Hindlimb muscle (tissue), 1 donor: ENCODE measurements around the gene TLR9. TPM values are rescaled to one million over a fixed set of nuclear protein-coding genes. Genes with fewer than 3 reads are reported as not detected.
A peak's percentile ranks its signal among the peaks of the same experiment; 100 is the strongest.

Experiments
- DNase-seq: peaks from one replicate; pipeline ENCODE4 v3.0.0-alpha.2; 2013
- polyA plus RNA-seq: library from polyadenylated mRNA; unstranded; fragments of 120-200 nt; gene quantifications from one replicate; pipeline ENCODE4 v1.2.1, GENCODE V29; 2013; ENCODE audit not compliant: insufficient read length

Gene TLR9
- polyA plus RNA-seq, 1 donor, result 0.28 TPM

DNA sequence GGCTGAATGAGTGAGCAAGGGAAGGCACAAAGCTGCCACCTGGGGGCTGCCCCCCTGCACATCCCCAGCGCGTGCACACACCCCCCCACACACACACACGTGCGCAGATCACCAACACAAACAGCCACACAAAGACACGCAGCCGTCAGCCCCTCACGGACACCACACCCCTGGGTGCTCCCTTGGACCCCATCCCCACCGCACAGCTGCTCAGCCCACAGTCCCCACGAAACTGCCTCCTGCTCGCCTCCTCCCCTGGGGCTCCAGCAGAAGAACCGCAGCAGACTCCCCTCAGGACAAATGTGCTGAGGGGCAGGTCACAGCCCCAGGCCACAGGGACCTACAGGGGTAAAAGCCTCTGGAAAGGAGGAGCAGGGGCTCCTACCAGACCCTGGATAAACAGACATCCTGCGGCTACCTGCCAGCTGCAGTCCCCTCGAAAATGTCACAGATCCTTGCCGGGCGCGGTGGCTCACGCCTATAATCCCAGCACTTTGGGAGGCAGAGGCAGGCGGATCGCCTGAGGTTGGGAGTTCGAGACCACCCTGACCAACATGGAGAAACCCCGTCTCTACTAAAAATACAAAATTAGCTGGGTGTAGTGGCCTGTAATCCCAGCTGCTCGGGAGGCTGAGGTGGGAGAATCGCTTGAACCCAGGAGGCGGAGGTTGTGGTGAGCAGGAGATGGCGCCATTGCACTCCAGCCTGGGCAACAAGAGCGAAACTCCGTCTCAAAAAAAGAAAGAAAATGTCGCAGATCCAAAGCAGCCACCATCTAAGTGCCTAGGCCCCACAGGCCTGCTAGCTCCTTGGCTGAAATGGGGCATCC lies 7.0 kb upstream of the TLR9 start:
- no peak for DNase-seq

DNA sequence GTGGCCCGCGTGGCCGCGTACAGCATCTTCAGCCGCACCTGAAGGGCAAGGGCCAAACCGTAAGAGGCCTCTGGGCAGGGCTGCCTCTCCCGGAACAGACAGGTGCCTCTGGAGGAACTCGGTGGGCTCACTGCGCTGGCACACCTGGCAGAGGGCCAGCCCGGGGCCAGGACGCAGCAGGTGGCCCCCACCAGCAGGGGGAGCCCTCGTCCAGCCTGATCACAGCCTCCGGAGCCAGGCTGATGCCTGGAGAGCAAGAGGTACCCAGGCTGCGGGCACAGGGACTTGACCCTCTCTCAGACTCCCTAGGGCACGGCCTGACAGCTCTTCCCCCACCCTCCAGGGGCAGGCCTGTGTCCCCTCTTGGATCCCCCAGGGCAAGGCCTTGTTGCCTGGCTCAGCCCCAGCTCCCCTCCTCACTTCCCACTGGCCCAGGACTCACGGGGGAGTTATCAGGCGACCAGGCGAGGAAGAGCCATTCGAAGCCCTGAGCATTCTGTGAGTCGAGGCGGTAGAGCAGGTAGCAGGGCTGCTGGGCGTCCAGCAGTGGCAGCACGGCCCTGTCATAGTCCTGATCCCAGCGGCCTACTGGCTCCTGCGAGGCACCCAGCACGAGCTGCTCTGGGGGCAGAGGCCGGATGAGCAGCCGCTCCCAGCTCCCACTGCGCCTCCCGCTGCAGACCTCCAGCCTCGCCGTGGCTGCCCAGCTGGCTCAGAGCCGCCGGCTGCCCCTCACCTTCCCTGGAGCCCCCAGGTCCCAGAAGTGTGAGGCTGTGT lies 6.2 kb upstream of the TLR9 start:
- no peak for DNase-seq

DNA sequence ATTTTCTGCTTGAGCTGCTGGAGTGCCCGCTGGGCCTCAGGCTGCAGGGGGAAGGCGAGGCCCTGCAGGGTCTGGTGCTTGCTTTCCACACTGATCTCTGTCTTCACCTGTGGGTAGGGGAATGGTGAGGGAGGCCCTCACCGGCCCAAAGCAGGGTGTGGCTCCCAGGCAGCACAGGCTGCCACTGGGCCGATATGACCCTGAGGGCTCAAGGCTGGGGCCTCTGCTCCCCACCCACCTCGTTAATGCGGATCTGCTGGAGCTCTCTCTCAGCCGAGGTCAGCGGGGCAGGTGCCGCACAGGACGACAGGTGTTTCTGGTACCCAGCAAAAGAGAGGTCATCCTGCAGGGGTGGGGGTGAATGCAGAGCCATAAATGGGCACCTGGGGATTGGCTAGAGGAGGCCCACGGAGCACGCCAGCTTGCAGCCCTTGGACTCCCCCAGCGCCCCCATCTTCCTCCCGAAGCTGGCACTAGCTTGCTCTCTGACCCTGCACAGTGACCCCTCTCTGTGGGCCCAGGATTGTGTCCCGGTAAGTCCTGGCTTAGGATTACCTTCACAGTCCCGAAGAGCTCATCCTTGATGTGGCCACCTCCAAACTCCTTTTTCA lies 5.5 kb upstream of the TLR9 start:
- DNase-seq, result no peak

DNA sequence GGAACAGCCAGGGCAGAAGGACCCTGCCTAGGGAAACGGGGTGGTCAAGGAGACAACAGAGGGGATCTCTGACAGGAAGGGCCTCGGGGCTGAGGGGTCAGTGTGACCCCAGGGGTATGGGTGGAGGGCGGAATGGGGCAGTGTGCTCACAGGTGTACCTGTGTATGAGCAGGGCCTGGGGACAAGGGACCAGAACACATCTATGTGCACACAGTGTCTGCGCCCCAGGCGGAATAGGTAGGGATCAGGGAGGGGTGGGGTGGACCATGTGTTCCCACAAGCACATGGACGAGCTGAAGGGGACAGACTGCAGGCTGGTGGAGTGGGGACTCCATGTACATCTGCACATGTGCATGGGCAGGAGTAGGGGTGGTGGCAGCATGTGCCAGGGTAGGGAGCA lies 5.0 kb upstream of the TLR9 start:
- DNase-seq, result no peak

DNA sequence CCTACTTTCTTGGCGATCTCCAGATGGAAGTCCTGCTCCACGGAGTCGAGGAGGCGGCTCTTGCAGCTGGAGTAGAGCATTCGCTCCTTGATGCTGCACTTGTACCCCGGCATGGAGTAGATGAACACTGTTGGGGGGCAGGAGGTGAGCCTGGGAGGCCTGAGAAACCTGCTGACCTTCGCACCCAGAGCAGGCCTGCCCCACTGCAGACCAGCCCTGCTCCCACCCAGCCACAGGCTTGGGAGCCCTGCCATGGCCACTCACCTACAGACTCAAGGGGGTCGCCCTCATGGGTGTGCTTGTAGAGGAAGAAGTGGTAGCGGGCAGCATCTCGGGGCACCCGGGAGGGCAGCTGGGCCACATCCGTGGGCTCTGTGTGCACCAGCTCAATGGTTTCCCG lies 4.2 kb upstream of the TLR9 start:
- no peak for DNase-seq

DNA sequence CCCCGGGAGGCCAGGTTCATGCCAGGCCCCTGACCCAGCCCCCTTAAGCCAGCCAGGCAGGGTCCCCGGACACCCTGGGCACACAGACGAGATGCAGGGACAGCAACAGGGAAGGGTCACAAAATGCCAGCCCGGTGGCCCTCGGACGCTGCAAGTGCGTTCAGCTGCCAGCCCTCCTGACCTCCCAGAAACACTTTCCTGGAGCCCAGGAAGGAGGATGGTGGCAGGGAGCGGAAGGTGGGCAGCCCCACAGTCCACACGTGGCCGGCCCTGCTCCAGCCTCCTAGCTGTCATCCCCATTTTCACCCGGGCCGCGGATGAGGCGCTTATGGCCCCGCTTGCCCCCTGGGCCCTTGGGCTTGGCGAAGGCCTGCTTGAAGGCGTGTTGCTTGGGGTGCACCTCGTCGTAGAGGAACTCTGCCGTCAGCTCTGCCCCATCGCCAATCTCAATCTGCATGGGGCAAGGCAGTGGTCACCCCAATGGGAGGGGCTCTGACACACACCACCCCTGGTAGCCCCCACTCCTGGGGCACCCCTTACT lies 3.4 kb upstream of the TLR9 start:
- no peak for DNase-seq

DNA sequence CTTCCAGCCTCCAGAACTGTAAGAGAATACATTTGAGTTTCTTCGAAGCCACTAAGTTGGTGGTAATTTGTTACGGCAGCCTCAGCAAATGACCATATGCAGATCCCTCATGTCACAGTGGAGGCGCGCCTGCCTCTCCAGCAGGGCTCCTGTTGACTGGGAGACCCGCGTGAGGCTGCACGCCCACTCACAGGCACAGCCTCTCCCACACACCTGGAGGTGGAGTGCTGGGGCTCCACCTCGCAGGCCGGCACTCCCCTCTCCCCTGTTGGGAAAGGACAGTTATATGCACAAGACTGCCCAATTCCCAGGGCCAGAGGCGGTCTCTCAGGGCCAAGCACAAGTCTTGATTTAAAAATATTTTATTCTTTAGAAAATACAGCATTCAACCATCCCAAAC lies 2.8 kb upstream of the TLR9 start:
- DNase-seq, result no peak

DNA sequence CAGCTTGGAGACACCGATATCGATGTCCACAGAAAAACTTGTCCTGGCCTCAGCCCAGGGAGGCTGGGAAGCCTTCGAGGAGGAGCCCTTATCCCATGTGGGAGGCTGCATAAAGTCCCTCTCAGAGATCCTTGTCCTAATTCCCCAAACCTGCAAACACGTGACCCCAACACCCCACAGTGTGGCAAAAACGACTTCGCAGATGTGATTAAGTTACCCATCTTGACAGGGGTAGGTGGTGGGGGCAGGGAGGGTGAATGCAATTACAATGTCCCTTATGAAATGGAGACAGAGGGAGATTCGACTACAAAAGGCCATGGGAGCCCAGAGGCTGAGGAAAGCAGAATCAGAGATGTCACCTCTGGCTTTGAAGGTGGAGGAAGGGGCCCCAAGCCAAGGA lies 2.3 kb upstream of the TLR9 start:
- no peak for DNase-seq

DNA sequence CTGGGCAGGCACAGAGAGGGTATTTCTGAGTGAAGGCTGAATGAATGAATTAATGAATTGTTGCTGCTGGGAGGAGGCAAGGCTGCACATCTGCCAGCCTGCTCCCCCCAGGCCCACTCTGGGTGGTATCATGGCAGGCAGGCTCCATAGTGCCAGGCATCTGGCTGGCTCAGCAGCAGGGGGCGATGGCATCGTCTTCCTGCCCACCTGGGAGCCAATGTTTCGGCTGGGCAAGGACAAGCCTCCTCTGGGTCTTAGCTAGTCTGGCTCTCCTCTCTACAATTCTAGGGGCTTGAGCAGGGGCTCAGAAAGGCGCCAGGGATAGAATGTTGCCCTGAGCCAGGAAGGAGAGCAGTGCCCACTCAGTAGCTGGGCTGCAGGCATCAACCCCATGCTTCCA lies 1.7 kb upstream of the TLR9 start:
- DNase-seq, result no peak

DNA sequence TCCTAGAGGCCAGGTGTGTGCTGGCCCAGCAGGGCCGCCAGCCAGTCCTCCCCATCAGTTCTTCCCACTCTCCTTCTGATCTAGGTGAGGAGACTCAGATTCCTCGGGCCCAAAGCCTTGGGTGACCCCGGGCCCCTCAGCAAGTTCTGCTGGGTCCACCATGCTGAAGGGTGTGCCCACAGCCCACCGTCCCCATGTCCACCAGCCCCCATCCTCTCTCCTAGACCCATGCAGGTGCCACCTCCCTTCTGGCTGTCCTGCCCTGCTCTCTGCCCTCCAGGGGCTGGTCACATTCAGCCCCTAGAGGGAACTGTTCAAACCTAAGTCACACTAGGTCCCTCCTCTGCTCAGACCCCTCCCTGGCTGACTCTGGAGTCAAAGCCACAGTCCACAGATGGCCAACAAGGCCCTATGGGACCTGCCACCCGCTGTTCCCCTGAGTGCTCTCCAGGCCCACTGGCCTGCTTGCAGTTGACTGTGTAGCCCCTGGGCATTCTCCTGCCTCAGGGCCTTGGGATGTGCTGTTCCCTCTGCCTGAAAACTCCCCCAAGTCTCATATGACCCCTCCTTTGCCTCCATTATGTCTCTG lies 878 bp upstream of the TLR9 start:
- DNase-seq, result no peak

DNA sequence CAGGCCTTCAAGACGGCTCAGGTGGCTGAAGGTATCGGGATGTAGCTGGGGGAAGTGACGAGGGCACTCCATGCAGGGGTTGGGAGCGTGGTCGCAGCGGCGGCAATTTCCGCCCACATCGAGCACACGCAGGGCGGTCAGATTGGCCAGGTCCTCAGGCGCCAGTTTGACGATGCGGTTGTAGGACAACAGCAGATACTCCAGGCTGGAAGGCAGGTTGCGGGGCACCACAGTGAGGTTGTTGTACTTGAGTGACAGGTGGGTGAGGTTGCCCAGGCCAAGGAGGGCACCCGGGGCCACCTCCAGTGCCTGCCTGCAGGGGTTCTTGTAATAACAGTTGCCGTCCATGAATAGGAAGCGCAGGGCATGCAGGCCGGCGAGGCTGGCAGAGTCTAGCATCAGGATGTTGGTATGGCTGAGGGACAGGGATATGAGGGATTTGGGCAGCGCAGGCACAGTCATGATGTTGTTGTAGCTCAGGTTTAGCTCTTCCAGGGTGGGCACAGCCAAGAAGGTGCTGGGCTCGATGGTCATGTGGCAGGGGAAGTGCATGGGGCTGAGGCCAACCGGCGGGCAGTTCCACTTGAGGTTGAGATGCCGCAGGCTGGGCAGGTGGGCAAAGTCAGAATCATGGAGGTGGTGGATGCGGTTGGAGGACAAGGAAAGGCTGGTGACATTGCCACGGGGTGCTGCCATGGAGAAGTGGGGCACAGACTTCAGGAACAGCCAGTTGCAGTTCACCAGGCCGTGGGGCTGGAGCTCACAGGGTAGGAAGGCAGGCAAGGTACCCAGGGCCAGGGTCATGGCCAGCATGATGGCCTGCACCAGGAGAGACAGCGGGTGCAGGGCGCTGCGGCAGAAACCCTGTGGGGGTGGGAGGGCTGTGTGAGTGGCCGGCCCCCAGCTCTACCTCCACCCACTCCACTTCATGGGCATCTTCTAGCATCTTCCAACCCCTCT lies 1.7 kb downstream of the TLR9 start:
- DNase-seq, result no peak

DNA sequence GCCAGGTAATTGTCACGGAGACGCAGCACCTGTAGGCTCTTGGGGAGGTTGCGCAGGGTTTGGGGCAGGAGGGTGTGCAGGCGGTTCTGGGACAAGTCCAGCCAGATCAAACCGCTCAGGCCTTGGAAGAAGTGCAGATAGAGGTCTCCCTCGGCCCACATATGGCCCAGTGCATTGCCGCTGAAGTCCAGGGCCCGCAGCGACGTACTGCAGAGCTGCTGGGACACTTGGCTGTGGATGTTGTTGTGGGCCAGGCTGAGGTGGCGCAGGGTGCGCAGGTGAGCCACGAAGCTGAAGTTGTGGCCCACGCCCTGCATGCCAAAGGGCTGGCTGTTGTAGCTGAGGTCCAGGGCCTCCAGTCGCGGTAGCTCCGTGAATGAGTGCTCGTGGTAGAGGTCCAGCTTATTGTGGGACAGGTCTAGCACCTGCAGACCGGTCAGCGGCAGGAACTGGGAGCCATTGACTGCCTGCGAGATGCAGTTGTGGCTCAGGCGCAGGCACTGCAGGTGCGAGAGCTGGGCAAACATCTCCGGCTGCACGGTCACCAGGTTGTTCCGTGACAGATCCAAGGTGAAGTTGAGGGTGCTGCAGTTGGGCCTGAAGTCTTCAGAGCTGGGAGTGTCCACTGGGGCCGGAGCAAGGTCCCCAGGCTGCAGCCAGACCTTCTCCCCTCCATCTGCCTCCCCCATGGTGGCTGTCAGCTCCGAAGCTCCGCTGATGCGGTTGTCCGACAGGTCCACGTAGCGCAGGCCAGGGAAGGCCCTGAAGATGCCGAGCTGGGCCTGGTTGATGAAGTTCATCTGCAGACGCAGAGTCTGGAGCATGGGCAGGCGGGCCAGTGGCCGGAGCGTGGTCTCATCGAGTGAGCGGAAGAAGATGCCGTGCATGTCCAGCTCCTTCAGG lies 2.9 kb downstream of the TLR9 start:
- DNase-seq, result no peak

DNA sequence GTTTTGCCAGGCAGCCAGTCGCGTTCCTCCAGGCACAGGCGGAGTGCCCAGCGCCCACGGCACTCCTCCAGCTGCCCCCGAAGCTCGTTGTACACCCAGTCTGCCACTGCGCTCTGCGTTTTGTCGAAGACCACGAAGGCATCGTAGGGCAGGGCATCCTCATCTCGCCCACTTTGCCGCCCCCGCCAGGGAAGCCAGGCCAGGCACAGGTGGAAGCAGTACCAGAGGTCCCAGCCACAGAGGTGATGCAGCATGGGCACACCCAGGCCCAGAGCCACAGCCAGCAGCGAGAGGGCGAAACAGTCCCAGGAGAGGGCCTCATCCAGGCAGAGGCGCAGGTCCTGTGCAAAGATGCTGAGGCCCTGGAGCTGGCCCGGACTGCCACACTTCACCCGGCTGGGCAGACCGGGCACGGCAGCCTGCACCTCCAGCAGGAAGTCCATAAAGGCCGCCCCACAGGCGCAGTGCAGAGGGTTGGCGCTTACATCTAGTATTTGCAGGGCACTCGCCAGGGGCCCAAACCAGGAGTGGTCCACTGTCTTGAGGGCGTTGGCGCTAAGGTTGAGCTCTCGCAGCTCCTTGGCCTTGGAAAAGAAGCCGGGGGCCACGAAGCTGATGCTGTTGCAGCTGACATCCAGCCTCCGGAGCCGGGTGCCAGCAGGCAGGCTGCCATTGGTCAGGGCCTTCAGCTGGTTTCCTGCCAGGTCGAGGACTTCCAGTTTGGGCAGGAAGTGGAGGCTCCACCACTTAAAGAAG lies 3.7 kb downstream of the TLR9 start:
- no peak for DNase-seq

DNA sequence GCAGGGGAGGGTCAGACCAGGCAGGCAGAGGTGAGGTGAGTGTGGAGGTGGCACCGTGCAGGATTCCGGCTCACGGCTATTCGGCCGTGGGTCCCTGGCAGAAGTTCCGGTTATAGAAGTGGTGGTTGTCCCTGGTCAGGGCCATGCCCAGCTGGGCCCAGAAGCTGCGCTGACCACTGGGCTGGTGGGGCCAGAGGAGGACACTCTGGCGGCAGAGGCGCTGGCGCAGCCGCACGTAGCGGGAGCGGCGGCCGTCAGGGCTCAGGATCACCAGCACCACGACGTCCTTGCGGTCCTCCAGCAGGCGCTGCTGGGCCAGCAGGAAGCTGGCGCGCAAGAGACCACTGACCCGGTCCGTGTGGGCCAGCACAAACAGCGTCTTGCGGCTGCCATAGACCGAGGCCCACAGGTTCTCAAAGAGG lies 4.3 kb downstream of the TLR9 start:
- no peak for DNase-seq

DNA sequence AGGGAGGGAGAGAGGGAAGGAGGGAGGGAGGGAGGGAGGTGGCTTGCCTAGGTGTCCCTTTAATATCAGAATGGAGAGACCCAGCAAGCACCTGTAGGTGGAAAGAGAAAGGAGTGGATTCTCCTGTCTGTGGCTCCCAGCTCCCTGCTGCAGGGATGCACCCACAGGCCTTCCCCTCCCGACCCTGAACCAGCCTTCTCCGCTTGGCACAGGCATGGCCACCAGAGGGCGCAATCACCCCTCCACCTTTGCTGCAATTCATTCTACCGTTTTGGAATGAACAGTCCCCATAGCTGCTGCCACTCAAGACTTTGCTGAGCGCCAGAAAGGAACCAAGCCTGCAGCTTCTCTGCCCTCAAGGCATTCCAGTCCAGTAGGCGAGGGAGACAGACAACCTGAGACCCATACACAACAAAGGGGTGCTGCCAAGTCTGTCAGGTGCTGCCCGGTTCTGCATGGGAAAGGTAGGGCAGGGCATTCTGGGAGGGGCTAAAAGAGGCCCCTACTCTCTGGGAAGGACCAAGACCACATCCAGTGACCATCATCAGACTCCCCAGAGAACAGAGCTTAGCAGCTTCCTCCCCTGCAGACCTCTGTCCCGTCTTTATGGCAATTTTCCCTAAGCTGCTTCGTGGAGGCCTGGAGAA lies 4.9 kb downstream of the TLR9 start:
- DNase-seq, result peak; percentile 85

DNA sequence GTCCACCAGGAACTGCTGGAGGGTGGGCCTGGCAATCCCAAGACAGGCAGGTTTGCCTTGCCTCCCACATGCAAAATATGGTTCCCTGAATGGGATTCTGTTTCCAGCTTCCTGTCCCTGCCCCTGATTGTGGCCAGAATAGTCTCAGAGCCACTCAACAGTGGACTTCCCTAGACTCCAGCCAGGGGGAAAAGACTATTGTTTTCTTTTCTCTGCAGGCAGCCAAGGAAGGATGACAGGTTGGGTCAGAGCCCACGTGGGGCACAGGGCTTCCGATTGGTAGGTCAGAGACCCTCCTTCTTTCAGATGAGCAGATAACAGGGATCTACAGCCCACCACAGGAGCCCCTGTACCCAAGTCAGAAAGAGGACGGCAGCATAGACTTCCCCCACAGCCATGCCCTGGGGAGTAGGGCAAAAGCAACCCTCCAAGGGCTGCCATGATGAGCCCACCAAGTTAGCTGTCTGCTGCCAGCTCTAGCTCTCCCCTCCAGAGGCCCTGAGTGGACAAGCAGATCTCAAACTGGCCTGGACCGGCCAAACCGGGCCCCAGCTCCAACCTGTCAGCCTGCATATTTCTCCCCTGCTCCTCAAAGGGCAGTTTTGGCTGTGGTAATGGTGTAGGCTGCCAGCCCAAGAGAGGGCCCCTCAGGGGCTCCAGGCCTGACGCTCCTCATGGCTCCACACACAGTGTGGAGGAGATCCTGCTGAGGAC lies 6.4 kb downstream of the TLR9 start:
- no peak for DNase-seq

DNA sequence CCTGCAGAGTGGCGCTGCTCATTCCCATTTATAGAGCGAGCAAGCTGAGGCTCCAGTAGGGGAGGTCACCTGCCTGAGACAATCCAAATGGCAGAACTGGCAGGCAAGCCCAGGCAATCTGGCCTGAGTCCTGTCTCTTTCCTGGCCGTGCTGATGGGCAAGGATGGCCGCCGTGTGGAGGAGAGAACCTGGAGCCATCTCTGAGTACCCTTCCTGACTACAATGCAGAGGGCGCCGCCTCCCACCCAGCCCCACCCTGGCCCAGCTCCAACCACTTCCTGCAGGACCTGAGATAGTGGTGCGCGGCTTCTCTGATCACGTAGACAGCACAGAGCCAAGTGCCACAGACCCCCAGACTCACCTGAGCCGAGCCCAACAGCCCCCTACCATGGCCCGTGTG lies 7.0 kb downstream of the TLR9 start:
- DNase-seq, result no peak

DNA sequence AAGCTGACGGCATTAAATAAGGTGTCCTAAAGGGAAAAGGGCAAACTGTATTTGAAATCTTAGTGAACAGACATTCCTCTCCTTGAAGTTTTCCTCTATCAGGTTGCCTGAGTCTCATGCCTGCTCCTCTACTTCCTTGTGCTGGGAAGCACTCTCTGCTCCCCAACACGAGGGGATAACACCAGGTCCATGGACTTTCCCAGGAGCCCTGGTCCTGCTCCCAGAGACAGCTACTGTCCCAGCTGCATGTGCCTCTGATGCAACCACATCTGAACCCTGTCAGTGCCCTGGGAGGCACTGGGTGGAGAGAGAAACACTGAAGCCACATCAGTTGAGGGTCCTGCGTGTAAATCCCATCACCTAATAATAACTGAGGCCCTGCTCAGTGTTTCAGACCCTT lies 7.4 kb downstream of the TLR9 start:
- no peak for DNase-seq

DNA sequence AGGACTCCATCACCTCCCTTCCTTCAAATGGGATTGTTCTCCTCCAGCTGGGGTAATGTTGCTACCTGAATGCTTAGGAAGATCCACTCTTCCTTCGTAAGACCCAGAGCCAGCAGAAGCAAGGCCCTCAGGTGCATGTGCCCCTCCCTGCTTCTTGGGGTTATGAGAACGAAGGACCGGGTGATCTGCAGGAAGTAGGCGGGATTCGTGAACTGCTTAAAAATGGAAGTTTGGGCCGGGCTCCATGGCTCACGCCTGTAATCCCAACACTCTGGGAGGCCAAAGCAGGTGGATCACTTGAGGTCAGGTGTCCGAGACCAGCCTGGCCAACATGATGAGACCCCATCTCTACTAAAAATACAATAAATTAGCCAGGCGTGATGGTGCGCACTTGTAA lies 8.0 kb downstream of the TLR9 start:
- DNase-seq, result no peak
